HL-60 (cell line): ENCODE results near the gene SLC22A5.

Source experiments
- DNase-seq, 2 experiments: peaks; one replicate each; pipeline ENCODE4 v3.0.0-alpha.2; 2010 to 2020; ENCODE audit warnings: low read depth in 1 of 2, low spot score in 1 of 2
- H3K27ac ChIP-seq: fragments of 250-450 bp; sonication (Bioruptor Pico); replicated peaks from 2 replicates; pipeline ENCODE4 v1.5.1; 2020; ENCODE audit warnings: mild to moderate bottlenecking, moderate library complexity
- H3K27me3 ChIP-seq: fragments of 250-450 bp; sonication (Bioruptor Pico); 2 replicates; pipeline ENCODE4 v1.5.1; 2021; ENCODE audit warnings: mild to moderate bottlenecking, moderate library complexity; ENCODE audit not compliant: insufficient read depth, poor library complexity, severe bottlenecking
- H3K4me3 ChIP-seq: replicated peaks from 2 replicates; pipeline ENCODE4 v1.5.1; 2011; ENCODE audit warnings: mild to moderate bottlenecking, control low read depth, low read length; ENCODE audit not compliant: insufficient read depth
- GABPA ChIP-seq: IDR thresholded peaks from 2 replicates; pipeline ENCODE4 v1.6.1; 2012; ENCODE audit warnings: low read depth
- POLR2AphosphoS5 ChIP-seq: IDR thresholded peaks from 2 replicates; pipeline ENCODE4 v1.6.1; 2012; ENCODE audit warnings: low read depth
- SPI1 ChIP-seq: IDR thresholded peaks from 2 replicates; pipeline ENCODE4 v1.6.1; 2012; ENCODE audit warnings: low read depth, mild to moderate bottlenecking, borderline replicate concordance
- TF ChIP-seq, protein P1 (sequence below): IDR thresholded peaks from 2 replicates; pipeline ENCODE4 v1.6.1; 2012; ENCODE audit warnings: low read depth; ENCODE audit not compliant: insufficient replicate concordance
- TF ChIP-seq, protein P2 (sequence below): IDR thresholded peaks from one replicate; pipeline ENCODE4 v1.5.1; 2011; ENCODE audit warnings: low read length, control low read depth, inconsistent platforms; ENCODE audit not compliant: insufficient read depth

The SLC22A5 gene

DNA sequence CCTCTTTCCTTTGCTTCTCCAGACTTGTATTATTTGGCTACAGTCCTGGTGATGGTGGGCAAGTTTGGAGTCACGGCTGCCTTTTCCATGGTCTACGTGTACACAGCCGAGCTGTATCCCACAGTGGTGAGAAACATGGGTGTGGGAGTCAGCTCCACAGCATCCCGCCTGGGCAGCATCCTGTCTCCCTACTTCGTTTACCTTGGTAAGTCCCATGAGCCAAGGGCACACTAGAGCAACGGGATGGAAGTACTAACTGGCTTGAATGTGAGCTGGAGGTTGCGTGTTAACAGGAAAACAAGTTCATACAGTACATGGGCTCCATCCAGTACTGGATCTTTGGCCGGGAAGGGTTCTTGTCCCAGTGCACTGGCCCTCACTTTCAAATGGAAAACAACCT lies 22.9 kb downstream of the SLC22A5 start:
- Histone ChIP-seq H3K27ac (no peak overlapping the region), H3K4me3 (no peak overlapping the region), H3K27me3 (no peaks in the 10 kb centered on the region)
- DNase-seq, result no peak
- TF ChIP-seq, protein P1, sequence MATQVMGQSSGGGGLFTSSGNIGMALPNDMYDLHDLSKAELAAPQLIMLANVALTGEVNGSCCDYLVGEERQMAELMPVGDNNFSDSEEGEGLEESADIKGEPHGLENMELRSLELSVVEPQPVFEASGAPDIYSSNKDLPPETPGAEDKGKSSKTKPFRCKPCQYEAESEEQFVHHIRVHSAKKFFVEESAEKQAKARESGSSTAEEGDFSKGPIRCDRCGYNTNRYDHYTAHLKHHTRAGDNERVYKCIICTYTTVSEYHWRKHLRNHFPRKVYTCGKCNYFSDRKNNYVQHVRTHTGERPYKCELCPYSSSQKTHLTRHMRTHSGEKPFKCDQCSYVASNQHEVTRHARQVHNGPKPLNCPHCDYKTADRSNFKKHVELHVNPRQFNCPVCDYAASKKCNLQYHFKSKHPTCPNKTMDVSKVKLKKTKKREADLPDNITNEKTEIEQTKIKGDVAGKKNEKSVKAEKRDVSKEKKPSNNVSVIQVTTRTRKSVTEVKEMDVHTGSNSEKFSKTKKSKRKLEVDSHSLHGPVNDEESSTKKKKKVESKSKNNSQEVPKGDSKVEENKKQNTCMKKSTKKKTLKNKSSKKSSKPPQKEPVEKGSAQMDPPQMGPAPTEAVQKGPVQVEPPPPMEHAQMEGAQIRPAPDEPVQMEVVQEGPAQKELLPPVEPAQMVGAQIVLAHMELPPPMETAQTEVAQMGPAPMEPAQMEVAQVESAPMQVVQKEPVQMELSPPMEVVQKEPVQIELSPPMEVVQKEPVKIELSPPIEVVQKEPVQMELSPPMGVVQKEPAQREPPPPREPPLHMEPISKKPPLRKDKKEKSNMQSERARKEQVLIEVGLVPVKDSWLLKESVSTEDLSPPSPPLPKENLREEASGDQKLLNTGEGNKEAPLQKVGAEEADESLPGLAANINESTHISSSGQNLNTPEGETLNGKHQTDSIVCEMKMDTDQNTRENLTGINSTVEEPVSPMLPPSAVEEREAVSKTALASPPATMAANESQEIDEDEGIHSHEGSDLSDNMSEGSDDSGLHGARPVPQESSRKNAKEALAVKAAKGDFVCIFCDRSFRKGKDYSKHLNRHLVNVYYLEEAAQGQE, result no peak
- TF ChIP-seq, protein P2, sequence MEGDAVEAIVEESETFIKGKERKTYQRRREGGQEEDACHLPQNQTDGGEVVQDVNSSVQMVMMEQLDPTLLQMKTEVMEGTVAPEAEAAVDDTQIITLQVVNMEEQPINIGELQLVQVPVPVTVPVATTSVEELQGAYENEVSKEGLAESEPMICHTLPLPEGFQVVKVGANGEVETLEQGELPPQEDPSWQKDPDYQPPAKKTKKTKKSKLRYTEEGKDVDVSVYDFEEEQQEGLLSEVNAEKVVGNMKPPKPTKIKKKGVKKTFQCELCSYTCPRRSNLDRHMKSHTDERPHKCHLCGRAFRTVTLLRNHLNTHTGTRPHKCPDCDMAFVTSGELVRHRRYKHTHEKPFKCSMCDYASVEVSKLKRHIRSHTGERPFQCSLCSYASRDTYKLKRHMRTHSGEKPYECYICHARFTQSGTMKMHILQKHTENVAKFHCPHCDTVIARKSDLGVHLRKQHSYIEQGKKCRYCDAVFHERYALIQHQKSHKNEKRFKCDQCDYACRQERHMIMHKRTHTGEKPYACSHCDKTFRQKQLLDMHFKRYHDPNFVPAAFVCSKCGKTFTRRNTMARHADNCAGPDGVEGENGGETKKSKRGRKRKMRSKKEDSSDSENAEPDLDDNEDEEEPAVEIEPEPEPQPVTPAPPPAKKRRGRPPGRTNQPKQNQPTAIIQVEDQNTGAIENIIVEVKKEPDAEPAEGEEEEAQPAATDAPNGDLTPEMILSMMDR, result no peak
- TF ChIP-seq POLR2AphosphoS5, result no peak
- no peak for TF ChIP-seq GABPA
- no peak for TF ChIP-seq SPI1

DNA sequence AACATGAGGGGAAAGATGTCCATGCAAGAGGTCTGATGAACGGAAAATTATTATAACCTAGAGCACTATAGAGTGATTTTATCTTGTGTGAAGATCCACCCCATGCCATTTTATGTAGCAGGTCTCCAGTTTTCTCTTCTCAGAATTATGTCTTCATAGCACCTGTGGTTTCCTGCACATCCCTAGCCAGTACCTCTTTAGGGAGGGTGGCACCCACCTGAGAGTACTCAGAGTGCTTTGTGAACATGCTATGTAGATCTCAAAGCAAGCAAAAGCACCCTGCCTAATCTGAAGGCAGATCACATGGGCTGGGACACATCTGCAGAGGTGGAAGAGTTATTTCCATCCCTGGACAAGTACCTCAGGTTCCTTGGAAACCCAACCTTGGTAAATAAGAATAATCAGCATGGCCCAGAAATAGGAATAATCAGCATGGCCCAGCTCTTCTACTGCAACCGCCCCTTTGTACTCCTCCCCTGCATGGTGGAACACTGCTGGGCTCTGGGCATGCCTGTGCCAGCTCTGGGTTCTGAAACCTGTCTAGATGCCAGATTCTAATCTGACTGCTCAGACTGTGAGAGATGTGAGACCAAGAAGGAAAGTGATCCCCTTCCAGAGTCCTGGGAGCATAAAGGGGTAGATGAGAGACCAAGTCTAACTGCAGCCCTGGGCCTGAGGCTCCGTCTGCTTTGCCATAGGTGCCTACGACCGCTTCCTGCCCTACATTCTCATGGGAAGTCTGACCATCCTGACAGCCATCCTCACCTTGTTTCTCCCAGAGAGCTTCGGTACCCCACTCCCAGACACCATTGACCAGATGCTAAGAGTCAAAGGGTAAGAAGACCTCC lies 23.7 kb downstream of the SLC22A5 start:
- no peak overlapping the region for H3K27ac ChIP-seq
- DNase-seq, result no peak
- H3K27me3 ChIP-seq, result no peaks in the 10 kb centered on the region
- H3K4me3 ChIP-seq, result no peak overlapping the region
- TF ChIP-seq, protein P1, result no peak
- TF ChIP-seq POLR2AphosphoS5 (no peak), SPI1 (no peak), GABPA (no peak)
- TF ChIP-seq, protein P2, result no peak

DNA sequence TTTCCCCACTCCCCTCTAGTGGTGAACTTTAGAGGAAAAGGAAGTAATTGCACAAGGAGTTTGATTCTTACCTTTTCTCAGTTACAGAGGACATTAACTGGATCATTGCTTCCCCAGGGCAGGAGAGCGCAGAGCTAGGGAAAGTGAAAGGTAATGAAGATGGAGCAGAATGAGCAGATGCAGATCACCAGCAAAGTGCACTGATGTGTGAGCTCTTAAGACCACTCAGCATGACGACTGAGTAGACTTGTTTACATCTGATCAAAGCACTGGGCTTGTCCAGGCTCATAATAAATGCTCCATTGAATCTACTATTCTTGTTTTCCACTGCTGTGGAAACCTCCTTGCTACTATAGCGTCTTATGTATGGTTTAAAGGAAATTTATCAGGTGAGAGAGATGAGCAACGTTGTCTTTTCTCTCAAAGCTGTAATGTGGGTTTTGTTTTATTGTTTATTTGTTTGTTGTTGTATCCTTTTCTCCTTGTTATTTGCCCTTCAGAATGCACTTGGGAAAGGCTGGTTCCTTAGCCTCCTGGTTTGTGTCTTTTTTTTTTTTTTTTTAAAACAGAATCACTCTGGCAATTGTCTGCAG lies 25.3 kb downstream of the SLC22A5 start:
- Histone ChIP-seq H3K27ac (no peak overlapping the region), H3K4me3 (no peak overlapping the region), H3K27me3 (no peaks in the 10 kb centered on the region)
- no peak for DNase-seq
- TF ChIP-seq, protein P2, result no peak
- TF ChIP-seq SPI1, result no peak
- TF ChIP-seq, protein P1, result no peak
- TF ChIP-seq GABPA, result no peak
- TF ChIP-seq POLR2AphosphoS5, result no peak
